Gastrocnemius medialis (tissue), 4 donors: Measurements from ENCODE around the gene MAP7. TPM values are rescaled to one million over a fixed set of nuclear protein-coding genes. Genes with fewer than 3 reads are reported as not detected.

Source experiments
- ATAC-seq, 2 donors: fragments of 150-250 bp; one replicate each; pipeline ENCODE4 v1.9.1; 2016
- DNase-seq, 2 donors: peaks; one replicate each; pipeline ENCODE4 v3.0.0-alpha.2; 2019
- H3K27ac ChIP-seq, 4 donors: fragments of 200-600 bp; sonication (generic); 1 replicate in 1 of 4; 2 replicates in 3 of 4; pipeline ENCODE4 v1.5.1; 2016 to 2018; ENCODE audit warnings: mild to moderate bottlenecking in 2 of 4, moderate library complexity in 1 of 4
- H3K27me3 ChIP-seq, 3 donors: fragments of 200-600 bp; sonication (generic) in 2 of 3; 1 replicate in 1 of 3; 2 replicates in 2 of 3; pipeline versions ENCODE4 v1.5.1 to v1.6.0; 2016 to 2019; ENCODE audit warnings: mild to moderate bottlenecking in 1 of 3, moderate library complexity in 1 of 3
- H3K36me3 ChIP-seq, 2 donors: fragments of 200-600 bp; sonication (generic) in 1 of 2; one replicate each; pipeline ENCODE4 v1.5.1; 2017 to 2018
- H3K4me1 ChIP-seq, 2 donors: fragments of 200-600 bp; sonication (generic) in 1 of 2; one replicate each; pipeline ENCODE4 v1.5.1; 2016 to 2017; ENCODE audit warnings: mild to moderate bottlenecking in 2 of 2
- H3K4me3 ChIP-seq, 4 donors: fragments of 200-600 bp; sonication (generic) in 3 of 4; 1 replicate in 1 of 4; 2 replicates in 3 of 4; pipeline ENCODE4 v1.5.1; 2016 to 2019; ENCODE audit warnings: mild to moderate bottlenecking in 2 of 4
- H3K9me3 ChIP-seq, 3 donors: fragments of 200-600 bp; sonication (generic) in 2 of 3; 1 replicate in 1 of 3; 2 replicates in 2 of 3; pipeline ENCODE4 v1.5.1; 2016 to 2019
- POLR2A ChIP-seq, 2 donors: fragments of 450-650 bp; IDR thresholded peaks; one replicate each; pipeline ENCODE4 v1.6.1; 2017; ENCODE audit warnings: antibody characterized with exemption in 2 of 2, mild to moderate bottlenecking in 2 of 2, moderate library complexity in 2 of 2
- in situ Hi-C, 4 donors: fragments of 200-750 bp; cut with MboI; loops; one replicate each; pipeline versions ENCODE4 v1.15.0 to v1.8.0; 2017; ENCODE audit warnings: low sequenced_read_pairs in 4 of 4
- intact Hi-C: fragments of 100-400 bp; cut with DNase I; formaldehyde crosslinking; loops from one replicate; pipeline ENCODE4 v1.15.1; 2023; ENCODE audit warnings: low total_unique reads
- total RNA-seq, 4 donors: library from RNA; depleted of rRNA; stranded (reverse); fragments of >200 nt; gene quantifications; one replicate each; pipeline versions ENCODE4 v1.1.0 to v1.2.3, GENCODE V29; 2016
- TF ChIP-seq, protein P1 (sequence below), 5 experiments: fragments of 450-650 bp in 3 of 5; fragments of 200-600 bp in 2 of 5; sonication (generic) in 2 of 5; IDR thresholded peaks in 4 of 5; conservative IDR thresholded peaks in 1 of 5; 1 replicate in 4 of 5; 2 replicates in 1 of 5; pipeline ENCODE4 v1.5.1; 2016 to 2019; ENCODE audit warnings: antibody characterized with exemption in 5 of 5, mild to moderate bottlenecking in 3 of 5, moderate library complexity in 3 of 5

MAP7 gene
- total RNA-seq, 4 donors from 2014 or later, result 0.22 to 0.56 (median 0.39) TPM

DNA sequence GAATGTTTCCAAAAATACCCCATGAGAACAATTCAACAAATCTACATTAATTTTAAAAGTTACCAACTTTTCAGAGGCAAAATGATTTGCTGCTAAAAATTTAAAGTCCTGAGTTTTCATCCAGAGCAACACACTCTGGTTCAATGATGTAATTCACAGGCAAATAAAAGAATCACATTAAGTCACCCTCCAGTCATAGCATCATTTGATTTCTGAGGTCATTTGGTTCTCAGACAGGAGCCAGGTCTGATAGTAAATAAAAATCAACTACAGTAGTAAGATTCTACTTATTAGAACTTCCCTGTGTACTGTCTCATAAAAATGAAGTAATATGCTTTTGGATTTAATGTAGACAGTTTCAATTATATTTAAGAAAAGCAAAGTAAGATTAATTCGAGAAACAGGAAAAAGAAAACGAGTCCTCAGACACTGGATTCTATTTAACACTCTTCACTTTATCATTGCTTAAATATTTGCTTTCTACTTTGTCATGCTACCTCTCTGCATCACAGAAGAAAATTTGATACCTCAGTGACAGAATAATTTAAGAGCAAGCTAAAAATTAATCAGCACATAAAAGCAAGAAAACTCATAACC lies 25.8 kb downstream of the MAP7 start:
- ATAC-seq (no peak), DNase-seq (no peak)
- Histone ChIP-seq H3K27me3 (peaks cover 0 to 3% (median 0%) of the 10 kb centered on the region in 3 donors), H3K27ac (no peak overlapping the region), H3K36me3 (no peaks in the 10 kb centered on the region), H3K9me3 (no peaks in the 10 kb centered on the region), H3K4me3 (no peak overlapping the region), H3K4me1 (no peaks in the 10 kb centered on the region)
- intact Hi-C loops, result no loop called here
- TF ChIP-seq POLR2A (IDR thresholded peaks at IDR 0.05), result no peak
- TF ChIP-seq, protein P1, sequence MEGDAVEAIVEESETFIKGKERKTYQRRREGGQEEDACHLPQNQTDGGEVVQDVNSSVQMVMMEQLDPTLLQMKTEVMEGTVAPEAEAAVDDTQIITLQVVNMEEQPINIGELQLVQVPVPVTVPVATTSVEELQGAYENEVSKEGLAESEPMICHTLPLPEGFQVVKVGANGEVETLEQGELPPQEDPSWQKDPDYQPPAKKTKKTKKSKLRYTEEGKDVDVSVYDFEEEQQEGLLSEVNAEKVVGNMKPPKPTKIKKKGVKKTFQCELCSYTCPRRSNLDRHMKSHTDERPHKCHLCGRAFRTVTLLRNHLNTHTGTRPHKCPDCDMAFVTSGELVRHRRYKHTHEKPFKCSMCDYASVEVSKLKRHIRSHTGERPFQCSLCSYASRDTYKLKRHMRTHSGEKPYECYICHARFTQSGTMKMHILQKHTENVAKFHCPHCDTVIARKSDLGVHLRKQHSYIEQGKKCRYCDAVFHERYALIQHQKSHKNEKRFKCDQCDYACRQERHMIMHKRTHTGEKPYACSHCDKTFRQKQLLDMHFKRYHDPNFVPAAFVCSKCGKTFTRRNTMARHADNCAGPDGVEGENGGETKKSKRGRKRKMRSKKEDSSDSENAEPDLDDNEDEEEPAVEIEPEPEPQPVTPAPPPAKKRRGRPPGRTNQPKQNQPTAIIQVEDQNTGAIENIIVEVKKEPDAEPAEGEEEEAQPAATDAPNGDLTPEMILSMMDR (IDR thresholded peaks at IDR 0.05 in 4 of 5, conservative IDR thresholded peaks at IDR 0.05 in 1 of 5), result no peak
- in situ Hi-C loops, result no loop called here

GRCh38 chr6:136523196-136523595 lies 27.0 kb downstream of the MAP7 start:
- DNase-seq, result no peak
- Histone ChIP-seq H3K27me3 (peaks cover 0 to 3% (median 0%) of the 10 kb centered on the region in 3 donors), H3K36me3 (no peaks in the 10 kb centered on the region), H3K9me3 (no peaks in the 10 kb centered on the region), H3K4me1 (no peaks in the 10 kb centered on the region), H3K4me3 (no peak overlapping the region), H3K27ac (no peak overlapping the region)
- TF ChIP-seq, protein P1 (IDR thresholded peaks at IDR 0.05 in 4 of 5, conservative IDR thresholded peaks at IDR 0.05 in 1 of 5), result no peak
- no peak for TF ChIP-seq POLR2A (IDR thresholded peaks at IDR 0.05)
- ATAC-seq, result no peak
- in situ Hi-C loops (no loop called here), intact Hi-C loops (no loop called here)

- Histone ChIP-seq H3K36me3 (no peaks in the 10 kb centered on the region), H3K4me3 (no peak overlapping the region), H3K4me1 (no peaks in the 10 kb centered on the region), H3K27me3 (peaks cover 0 to 3% (median 0%) of the 10 kb centered on the region in 3 donors), H3K9me3 (no peaks in the 10 kb centered on the region), H3K27ac (no peak overlapping the region)
- intact Hi-C loops, result no loop called here
- no peak for ATAC-seq
- TF ChIP-seq, protein P1 (IDR thresholded peaks at IDR 0.05 in 4 of 5, conservative IDR thresholded peaks at IDR 0.05 in 1 of 5), result no peak
- no peak for TF ChIP-seq POLR2A (IDR thresholded peaks at IDR 0.05)
- DNase-seq, result no peak
- in situ Hi-C loops, result no loop called here
These were observed 27.6 kb downstream of the MAP7 start for GRCh38 chr6:136522636-136523035.

DNA sequence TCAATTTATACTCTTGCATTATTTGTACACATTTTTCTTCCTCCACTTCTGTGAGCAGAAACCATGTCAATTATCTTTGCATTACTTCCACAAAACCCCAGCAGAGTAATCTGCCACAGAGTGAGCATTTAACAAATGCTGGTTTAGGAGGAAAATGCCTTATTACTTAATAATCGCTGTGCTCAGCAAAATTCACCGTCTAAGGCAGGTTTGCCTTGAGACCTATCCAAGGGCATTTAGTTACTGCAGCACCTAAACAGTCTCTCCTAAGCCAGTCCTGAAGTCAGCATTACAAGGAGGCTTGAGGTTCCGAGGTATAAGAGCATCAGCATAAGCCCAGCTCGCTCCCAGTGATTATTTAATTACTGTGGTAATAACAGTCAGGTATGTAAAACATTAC lies 28.3 kb downstream of the MAP7 start:
- TF ChIP-seq POLR2A (IDR thresholded peaks at IDR 0.05), result no peak
- TF ChIP-seq, protein P1 (IDR thresholded peaks at IDR 0.05 in 4 of 5, conservative IDR thresholded peaks at IDR 0.05 in 1 of 5), result no peak
- no peaks in the 10 kb centered on the region for H3K9me3 ChIP-seq
- DNase-seq (no peak), ATAC-seq (no peak)
- intact Hi-C loops (no loop called here), in situ Hi-C loops (no loop called here)
- H3K4me3 ChIP-seq, result no peak overlapping the region
- peaks cover 0 to under 1% (median 0%) of the 10 kb centered on the region in 3 donors for H3K27me3 ChIP-seq
- H3K27ac ChIP-seq, result no peak overlapping the region
- no peaks in the 10 kb centered on the region for H3K36me3 ChIP-seq
- H3K4me1 ChIP-seq, result no peaks in the 10 kb centered on the region

GRCh38 chr6:136521427-136521826 lies 28.8 kb downstream of the MAP7 start:
- H3K4me3 ChIP-seq, result no peak overlapping the region
- no peak for ATAC-seq
- intact Hi-C loops, result no loop called here
- TF ChIP-seq, protein P1 (IDR thresholded peaks at IDR 0.05 in 4 of 5, conservative IDR thresholded peaks at IDR 0.05 in 1 of 5), result no peak
- no peak for TF ChIP-seq POLR2A (IDR thresholded peaks at IDR 0.05)
- H3K4me1 ChIP-seq, result no peaks in the 10 kb centered on the region
- no peaks in the 10 kb centered on the region for H3K9me3 ChIP-seq
- H3K27ac ChIP-seq, result no peak overlapping the region
- in situ Hi-C loops, result no loop called here
- DNase-seq, result no peak
- no peaks in the 10 kb centered on the region for H3K36me3 ChIP-seq
- H3K27me3 ChIP-seq, result no peaks in the 10 kb centered on the region
